ENCODE measurements around the gene GCDH.

GCDH gene

DNA sequence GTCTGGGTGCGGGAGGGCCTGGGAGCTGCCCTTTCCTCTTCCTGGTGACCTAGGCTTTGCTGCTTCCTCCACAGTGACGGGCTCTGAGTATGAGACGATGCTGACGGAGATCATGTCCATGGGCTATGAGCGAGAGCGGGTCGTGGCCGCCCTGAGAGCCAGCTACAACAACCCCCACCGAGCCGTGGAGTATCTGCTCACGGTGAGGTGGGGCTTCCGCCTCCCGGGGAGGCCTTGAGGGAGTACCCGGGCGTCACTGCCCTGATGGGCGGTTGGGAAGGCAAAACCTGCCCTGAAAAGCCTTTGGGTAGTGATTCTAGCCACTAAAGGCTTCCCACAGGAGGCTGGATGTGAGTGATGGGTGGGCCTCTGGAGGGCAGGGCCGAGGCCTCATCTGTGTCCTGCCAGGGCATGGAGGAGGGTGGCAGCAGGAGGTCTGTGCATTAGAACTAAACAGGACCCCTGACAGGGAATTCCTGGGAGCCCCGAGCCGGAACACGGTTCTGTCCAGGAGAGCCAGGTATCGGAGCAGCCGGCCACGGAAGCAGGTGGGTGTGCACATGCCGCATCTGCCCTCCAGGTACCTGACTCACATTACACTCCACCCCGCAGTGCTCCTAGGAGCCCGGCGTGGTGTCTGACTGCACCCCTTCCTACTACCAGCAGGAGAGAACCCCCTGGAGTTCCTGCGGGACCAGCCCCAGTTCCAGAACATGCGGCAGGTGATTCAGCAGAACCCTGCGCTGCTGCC lies 57.8 kb downstream of the GCDH start:
- peaks cover 7% of the 10 kb centered on the region for H3K4me1 Mint-ChIP-seq
- H3K36me3 Mint-ChIP-seq: peaks cover 28% of the 10 kb centered on the region
- no peak overlapping the region for H3K27ac Mint-ChIP-seq
- no peak overlapping the region for H3K4me3 Mint-ChIP-seq
- H3K27me3 Mint-ChIP-seq: no peaks in the 10 kb centered on the region
- H3K9me3 Mint-ChIP-seq: no peaks in the 10 kb centered on the region
- no peak for DNase-seq (ENCODE audit: low spot score in 2 of 2)
- no peak for ATAC-seq (ENCODE audit: low read depth)

Data from memory B cell (primary cell).